ENCODE data around the gene CST9. TPM values are rescaled to one million over a fixed set of nuclear protein-coding genes. Genes with fewer than 3 reads are reported as not detected.

Gene CST9
- total RNA-seq, 6 donors from 2014 or later = not detected

GRCh38 chr20:23634985-23635767 lies 29.5 kb upstream of the CST9 start:
- no peaks in the 10 kb centered on the region for H3K27me3 ChIP-seq
- peak overlapping the region in 1 of 4 donors; percentile 11 for H3K27ac ChIP-seq
- no peak for DNase-seq
- no peaks in the 10 kb centered on the region for H3K9me3 ChIP-seq
- WGBS, 2 donors = 70 to 72% methylated on average over 12 of the region's 12 CpGs
- no peak for ATAC-seq (ENCODE audit: low FRiP score in 2 of 2)
- H3K36me3 ChIP-seq = peaks cover 0 to 33% (median 25%) of the 10 kb centered on the region in 4 donors
- no peak for TF ChIP-seq POLR2A (IDR thresholded peaks at IDR 0.05)
- TF ChIP-seq EP300 (IDR thresholded peaks at IDR 0.05) = no peak
- TF ChIP-seq POLR2AphosphoS5 (IDR thresholded peaks at IDR 0.05) = no peak
- no peak for TF ChIP-seq CTCF (IDR thresholded peaks at IDR 0.05)
- H3K4me3 ChIP-seq = peak overlapping the region in 1 of 4 donors; percentile 80
- H3K4me1 ChIP-seq = peaks cover 20 to 25% (median 23%) of the 10 kb centered on the region in 4 donors

- H3K4me1 ChIP-seq = peaks cover 20 to 25% (median 23%) of the 10 kb centered on the region in 4 donors
- H3K36me3 ChIP-seq = peaks cover 0 to 33% (median 25%) of the 10 kb centered on the region in 4 donors
- TF ChIP-seq POLR2AphosphoS5 (IDR thresholded peaks at IDR 0.05) (no peak), POLR2A (IDR thresholded peaks at IDR 0.05) (no peak), EP300 (IDR thresholded peaks at IDR 0.05) (no peak), CTCF (IDR thresholded peaks at IDR 0.05) (no peak)
- H3K27me3 ChIP-seq = no peaks in the 10 kb centered on the region
- ATAC-seq (ENCODE audit: low FRiP score in 2 of 2) = no peak
- H3K4me3 ChIP-seq = no peak overlapping the region
- H3K27ac ChIP-seq = no peak overlapping the region
- no peak for DNase-seq
- 89 to 91% methylated on average over 2 to 8 of the region's 8 CpGs for whole genome bisulfite sequencing, 2 donors
- no peaks in the 10 kb centered on the region for H3K9me3 ChIP-seq
Measured at GRCh38 chr20:23634044-23634801, 28.5 kb upstream of the CST9 start.

- ATAC-seq (ENCODE audit: low FRiP score in 2 of 2) (no peak), DNase-seq (no peak)
- 70 to 97% methylated on average over 4 to 8 of the region's 8 CpGs for WGBS, 2 donors
- Histone ChIP-seq H3K36me3 (peaks cover 0 to 33% (median 25%) of the 10 kb centered on the region in 4 donors), H3K4me3 (no peak overlapping the region), H3K9me3 (no peaks in the 10 kb centered on the region), H3K27me3 (no peaks in the 10 kb centered on the region), H3K27ac (peak overlapping the region in 1 of 4 donors; percentile 6), H3K4me1 (peaks cover 20 to 25% (median 23%) of the 10 kb centered on the region in 4 donors)
- TF ChIP-seq EP300 (IDR thresholded peaks at IDR 0.05) = no peak
- TF ChIP-seq POLR2A (IDR thresholded peaks at IDR 0.05) = no peak
- TF ChIP-seq CTCF (IDR thresholded peaks at IDR 0.05) = no peak
- no peak for TF ChIP-seq POLR2AphosphoS5 (IDR thresholded peaks at IDR 0.05)
Measured at GRCh38 chr20:23632711-23633573, 27.2 kb upstream of the CST9 start.

GRCh38 chr20:23631981-23632710 lies 26.4 kb upstream of the CST9 start:
- TF ChIP-seq POLR2A (IDR thresholded peaks at IDR 0.05) (no peak), EP300 (IDR thresholded peaks at IDR 0.05) (no peak), POLR2AphosphoS5 (IDR thresholded peaks at IDR 0.05) (no peak), CTCF (IDR thresholded peaks at IDR 0.05) (no peak)
- H3K9me3 ChIP-seq = no peaks in the 10 kb centered on the region
- ATAC-seq (ENCODE audit: low FRiP score in 2 of 2) (peak in 1 of 2 donors; percentile 18), DNase-seq (peak; percentile 59 to 69)
- H3K27me3 ChIP-seq = no peaks in the 10 kb centered on the region
- peaks cover 20 to 25% (median 22%) of the 10 kb centered on the region in 4 donors for H3K4me1 ChIP-seq
- H3K4me3 ChIP-seq = no peak overlapping the region
- H3K27ac ChIP-seq = peak overlapping the region in 1 of 4 donors; percentile 6
- WGBS, 2 donors = 71 to 76% methylated on average over 6 to 12 of the region's 12 CpGs
- H3K36me3 ChIP-seq = peaks cover 0 to 33% (median 25%) of the 10 kb centered on the region in 4 donors
